Kidney tubule cell (primary cell): ENCODE data around the gene SFMBT1.

ENCODE experiments used
- DNase-seq: peaks from one replicate; pipeline ENCODE4 v3.0.0-alpha.2; 2018; ENCODE audit warnings: low spot score

Gene SFMBT1

GRCh38 chr3:52998771-52999513 is 46.9 kb downstream of the SFMBT1 start:
- no peak for DNase-seq

- no peak for DNase-seq
These were observed 55.2 kb downstream of the SFMBT1 start for GRCh38 chr3:52990637-52991036.

GRCh38 chr3:52986938-52987337 is 58.9 kb downstream of the SFMBT1 start:
- DNase-seq, result no peak

GRCh38 chr3:52986049-52986448 is 59.8 kb downstream of the SFMBT1 start:
- DNase-seq, result peak; percentile 21

- no peak for DNase-seq
These were observed 62.0 kb downstream of the SFMBT1 start for GRCh38 chr3:52983828-52984227.

GRCh38 chr3:52983336-52983807 is 62.5 kb downstream of the SFMBT1 start:
- DNase-seq, result no peak

GRCh38 chr3:52982839-52983238 is 63.0 kb downstream of the SFMBT1 start:
- DNase-seq, result no peak

GRCh38 chr3:52979190-52979983 is 66.5 kb downstream of the SFMBT1 start:
- no peak for DNase-seq

- DNase-seq, result no peak
These were observed 67.6 kb downstream of the SFMBT1 start for GRCh38 chr3:52978109-52978754.

- peak; percentile 7 for DNase-seq
These were observed 72.1 kb downstream of the SFMBT1 start for GRCh38 chr3:52973806-52974205.

GRCh38 chr3:52971895-52972294 is 74.0 kb downstream of the SFMBT1 start:
- no peak for DNase-seq

- DNase-seq, result no peak
These were observed 78.5 kb downstream of the SFMBT1 start for GRCh38 chr3:52967398-52967797.

GRCh38 chr3:52962160-52962559 is 83.7 kb downstream of the SFMBT1 start:
- no peak for DNase-seq

- no peak for DNase-seq
These were observed 86.1 kb downstream of the SFMBT1 start for GRCh38 chr3:52959773-52960172.

- DNase-seq, result no peak
These were observed 106.3 kb downstream of the SFMBT1 start for GRCh38 chr3:52939600-52939999.

GRCh38 chr3:52934630-52935530 is 111.0 kb downstream of the SFMBT1 start:
- peak; percentile 59 for DNase-seq

- no peak for DNase-seq
These were observed 114.0 kb downstream of the SFMBT1 start for GRCh38 chr3:52931889-52932288.

- no peak for DNase-seq
These were observed 114.5 kb downstream of the SFMBT1 start for GRCh38 chr3:52931328-52931727.

- no peak for DNase-seq
These were observed 115.1 kb downstream of the SFMBT1 start for GRCh38 chr3:52930748-52931147.

- no peak for DNase-seq
These were observed 119.3 kb downstream of the SFMBT1 start for GRCh38 chr3:52926554-52926953.

GRCh38 chr3:52925405-52926313 is 120.2 kb downstream of the SFMBT1 start:
- DNase-seq, result no peak
